ENCODE results near the gene DOCK4. TPM values are rescaled to one million over a fixed set of nuclear protein-coding genes. Genes with fewer than 3 reads are reported as not detected.

DOCK4 gene
- total RNA-seq, 1 experiment from 2014 or later, result 3.4 TPM

GRCh38 chr7:111752022-111752582, 454.1 kb downstream of the DOCK4 start:
- intact Hi-C loops (cut with micrococcal nuclease; ENCODE audit: unreplicated experiment), result loop anchor here (1.0 kb wide), 1 partner anchor 103 kb away; no protein-coding TSS in a partner anchor

GRCh38 chr7:111750878-111751277, 455.3 kb downstream of the DOCK4 start:
- H3K27ac Mint-ChIP-seq (ENCODE audit: unreplicated experiment), result no peak overlapping the region
- CTCF ChIA-PET, result no interaction called here
- no TSS peak for BruUV-seq (replicated peaks)
- no peak for DNase-seq
- TF ChIP-seq CTCF (IDR thresholded peaks at IDR 0.05; ENCODE audit: unreplicated experiment), result no peak
- H3K4me3 Mint-ChIP-seq (ENCODE audit: low read depth, unreplicated experiment), result no peak overlapping the region
- no peaks in the 10 kb centered on the region for H3K4me1 Mint-ChIP-seq (ENCODE audit: low read depth, unreplicated experiment)
- H3K9me3 Mint-ChIP-seq (ENCODE audit: low read depth, unreplicated experiment), result peaks cover 2% of the 10 kb centered on the region
- intact Hi-C loops (cut with micrococcal nuclease; ENCODE audit: unreplicated experiment), result no loop called here
- H3K36me3 Mint-ChIP-seq (ENCODE audit: insufficient read depth, unreplicated experiment), result no peaks in the 10 kb centered on the region
- H3K27me3 Mint-ChIP-seq (ENCODE audit: unreplicated experiment), result peaks cover under 1% of the 10 kb centered on the region

More at GRCh38 chr7:111752022-111752582, 454.1 kb downstream of the DOCK4 start:
- CTCF ChIA-PET, result interaction anchor here (0.6 to 0.9 kb wide), 4 partner anchors 11 to 1754 kb away, joined by 4 to 10 read pairs (median 6); no protein-coding TSS in a partner anchor
- TF ChIP-seq CTCF (IDR thresholded peaks at IDR 0.05; ENCODE audit: unreplicated experiment), result peak; percentile 65
- H3K27ac Mint-ChIP-seq (ENCODE audit: unreplicated experiment), result no peak overlapping the region
- no peak overlapping the region for H3K4me3 Mint-ChIP-seq (ENCODE audit: low read depth, unreplicated experiment)
- DNase-seq, result peak; percentile 72
- H3K9me3 Mint-ChIP-seq (ENCODE audit: low read depth, unreplicated experiment), result peaks cover 2% of the 10 kb centered on the region
- no TSS peak for BruUV-seq (replicated peaks)
- no peaks in the 10 kb centered on the region for H3K36me3 Mint-ChIP-seq (ENCODE audit: insufficient read depth, unreplicated experiment)
- H3K4me1 Mint-ChIP-seq (ENCODE audit: low read depth, unreplicated experiment), result no peaks in the 10 kb centered on the region
- peaks cover 12% of the 10 kb centered on the region for H3K27me3 Mint-ChIP-seq (ENCODE audit: unreplicated experiment)

GRCh38 chr7:111750228-111750627, 456.0 kb downstream of the DOCK4 start:
- TF ChIP-seq CTCF (IDR thresholded peaks at IDR 0.05; ENCODE audit: unreplicated experiment), result no peak
- intact Hi-C loops (cut with micrococcal nuclease; ENCODE audit: unreplicated experiment), result no loop called here
- H3K4me1 Mint-ChIP-seq (ENCODE audit: low read depth, unreplicated experiment), result no peaks in the 10 kb centered on the region
- H3K36me3 Mint-ChIP-seq (ENCODE audit: insufficient read depth, unreplicated experiment), result no peaks in the 10 kb centered on the region
- CTCF ChIA-PET, result no interaction called here
- H3K9me3 Mint-ChIP-seq (ENCODE audit: low read depth, unreplicated experiment), result peaks cover 2% of the 10 kb centered on the region
- H3K27me3 Mint-ChIP-seq (ENCODE audit: unreplicated experiment), result no peaks in the 10 kb centered on the region
- DNase-seq, result no peak
- H3K27ac Mint-ChIP-seq (ENCODE audit: unreplicated experiment), result no peak overlapping the region
- no peak overlapping the region for H3K4me3 Mint-ChIP-seq (ENCODE audit: low read depth, unreplicated experiment)
- no TSS peak for BruUV-seq (replicated peaks)

GRCh38 chr7:111749625-111750024, 456.6 kb downstream of the DOCK4 start:
- no peaks in the 10 kb centered on the region for H3K27me3 Mint-ChIP-seq (ENCODE audit: unreplicated experiment)
- H3K4me1 Mint-ChIP-seq (ENCODE audit: low read depth, unreplicated experiment), result no peaks in the 10 kb centered on the region
- no peak for DNase-seq
- peaks cover 2% of the 10 kb centered on the region for H3K9me3 Mint-ChIP-seq (ENCODE audit: low read depth, unreplicated experiment)
- CTCF ChIA-PET, result no interaction called here
- H3K36me3 Mint-ChIP-seq (ENCODE audit: insufficient read depth, unreplicated experiment), result no peaks in the 10 kb centered on the region
- intact Hi-C loops (cut with micrococcal nuclease; ENCODE audit: unreplicated experiment), result no loop called here
- no peak overlapping the region for H3K27ac Mint-ChIP-seq (ENCODE audit: unreplicated experiment)
- H3K4me3 Mint-ChIP-seq (ENCODE audit: low read depth, unreplicated experiment), result no peak overlapping the region
- no TSS peak for BruUV-seq (replicated peaks)
- TF ChIP-seq CTCF (IDR thresholded peaks at IDR 0.05; ENCODE audit: unreplicated experiment), result no peak

Data from Calu3 (cell line).